PC-3 (cell line): Measurements from ENCODE around the gene TCERG1L.

Source experiments
- CTCF ChIP-seq: fragments of 300-600 bp; sonication (generic); conservative IDR thresholded peaks from 2 replicates; pipeline ENCODE4 v1.5.1; 2017; ENCODE audit warnings: antibody characterized with exemption, low read depth, mild to moderate bottlenecking, low read length
- EZH2 ChIP-seq: fragments of 300-600 bp; sonication (generic); IDR thresholded peaks from one replicate; pipeline ENCODE4 v1.6.1; 2017; ENCODE audit warnings: antibody characterized with exemption, mild to moderate bottlenecking, low read length; ENCODE audit not compliant: unreplicated experiment
- EZH2phosphoT487 ChIP-seq: fragments of 300-600 bp; sonication (generic); IDR thresholded peaks from 2 replicates; pipeline ENCODE4 v1.6.1; 2018; ENCODE audit warnings: mild to moderate bottlenecking, antibody characterized with exemption, low read length, borderline replicate concordance

GRCh38 chr10:131215776-131216175 is 95.7 kb downstream of the TCERG1L start:
- TF ChIP-seq CTCF (no peak), EZH2 (no peak), EZH2phosphoT487 (no peak)
